ENCODE results near the gene CDC7.

Gene CDC7

DNA sequence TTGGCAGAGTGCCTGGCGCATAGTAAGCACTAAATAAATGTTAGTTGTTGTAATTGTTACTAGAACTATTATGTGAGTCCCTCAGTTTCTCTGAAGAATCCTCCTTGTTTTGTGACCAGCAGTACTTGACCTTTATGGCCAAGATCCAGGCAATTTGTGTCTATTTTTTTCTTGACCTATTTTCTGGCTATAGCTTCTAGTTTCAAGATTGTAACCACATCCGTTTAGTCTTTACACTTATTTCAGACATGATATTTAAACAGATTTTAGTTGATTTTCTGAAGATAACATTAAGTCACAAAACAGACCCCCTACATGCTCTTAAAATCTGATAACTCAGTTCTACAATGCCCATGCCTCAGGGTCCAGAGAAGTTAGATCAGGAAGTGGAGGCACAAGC lies 50.3 kb downstream of the CDC7 start:
- DNase-seq = no peak

DNA sequence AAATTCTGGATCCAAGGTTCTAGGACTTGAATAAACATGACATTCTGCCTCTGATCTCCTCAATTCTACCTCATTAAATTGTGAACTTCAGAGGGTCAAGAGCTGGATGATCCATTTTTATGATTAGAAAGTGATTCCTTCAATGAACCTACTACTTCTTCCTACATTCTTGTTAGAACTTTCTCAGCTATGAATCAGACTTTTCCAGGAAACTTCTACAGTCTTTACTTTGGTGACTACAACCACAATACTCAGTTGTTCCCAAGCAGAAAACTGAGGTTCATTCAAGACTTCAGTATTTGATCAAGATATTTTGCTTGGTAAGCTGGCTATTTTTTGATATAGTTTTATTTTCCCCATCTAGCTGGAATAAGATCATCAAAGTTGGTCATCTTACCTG lies 51.4 kb downstream of the CDC7 start:
- no peak for DNase-seq

DNA sequence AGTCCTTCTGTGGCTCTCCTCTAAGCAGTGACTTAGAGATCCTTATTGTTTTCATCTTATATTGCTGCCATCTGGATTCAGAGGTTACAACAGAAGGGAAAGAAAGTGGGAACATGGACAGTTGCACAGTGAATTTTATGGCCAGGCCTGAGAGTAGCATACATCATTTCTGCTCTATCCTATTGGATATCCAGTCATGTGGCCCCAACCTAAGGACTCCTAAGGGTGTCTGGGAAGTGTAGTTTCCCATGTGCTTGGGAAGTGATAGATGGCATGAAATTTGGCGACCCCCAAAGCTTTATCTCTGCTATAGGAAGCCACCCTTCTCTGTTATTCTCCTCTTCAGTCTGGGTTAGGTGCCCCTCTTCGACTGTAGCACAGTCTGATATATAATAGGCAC lies 51.9 kb downstream of the CDC7 start:
- DNase-seq = no peak

DNA sequence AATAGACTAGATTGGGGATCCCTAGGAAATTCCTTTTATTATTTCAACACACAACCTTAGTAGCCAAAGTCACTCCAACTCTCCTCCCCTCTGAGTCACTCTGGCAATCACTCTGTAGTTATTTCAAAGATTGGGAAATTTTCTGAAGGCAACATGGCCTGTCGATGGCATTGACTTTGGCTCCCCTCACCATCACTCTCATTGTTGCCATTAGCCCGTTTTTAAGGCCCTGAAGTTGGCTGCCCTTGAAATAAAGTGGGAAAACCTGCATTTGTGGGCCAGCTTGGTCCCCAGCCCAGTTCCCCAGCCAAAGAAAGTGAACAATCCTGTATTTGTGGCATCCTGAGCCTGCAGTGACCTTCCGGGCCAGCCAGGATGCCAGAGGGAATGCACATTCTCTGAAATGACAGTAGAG lies 52.5 kb downstream of the CDC7 start:
- DNase-seq = no peak

DNA sequence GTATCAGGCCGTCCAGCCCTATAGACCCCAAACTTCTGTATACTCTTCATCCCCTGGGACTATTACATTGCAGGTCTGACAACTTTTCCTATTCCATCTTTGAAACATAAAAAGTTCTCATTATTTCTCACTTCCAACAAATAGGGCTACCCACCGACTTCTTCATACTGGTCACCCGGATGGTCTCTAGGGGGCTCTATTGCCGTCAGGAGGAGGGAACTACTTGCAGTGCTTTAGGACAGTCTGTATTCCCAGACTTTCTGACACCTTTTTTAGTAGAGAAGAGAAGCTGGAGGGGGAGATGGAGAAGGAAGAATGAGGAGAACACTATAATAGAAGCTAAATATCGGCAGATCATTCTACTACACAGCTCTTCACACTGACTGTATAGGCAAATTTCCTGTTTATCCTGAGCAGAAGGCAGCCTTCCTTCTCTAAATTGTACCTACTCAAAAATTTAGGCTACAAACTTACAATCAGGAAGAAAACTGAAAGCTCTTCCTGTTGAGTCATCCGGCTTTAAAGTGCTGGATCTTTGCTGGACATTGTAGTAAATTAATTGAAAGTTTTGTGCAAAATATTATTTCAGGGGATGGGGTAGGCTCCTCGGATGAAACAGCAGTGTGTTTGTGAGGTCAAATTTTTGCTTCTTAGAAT lies 54.6 kb downstream of the CDC7 start:
- DNase-seq = no peak

DNA sequence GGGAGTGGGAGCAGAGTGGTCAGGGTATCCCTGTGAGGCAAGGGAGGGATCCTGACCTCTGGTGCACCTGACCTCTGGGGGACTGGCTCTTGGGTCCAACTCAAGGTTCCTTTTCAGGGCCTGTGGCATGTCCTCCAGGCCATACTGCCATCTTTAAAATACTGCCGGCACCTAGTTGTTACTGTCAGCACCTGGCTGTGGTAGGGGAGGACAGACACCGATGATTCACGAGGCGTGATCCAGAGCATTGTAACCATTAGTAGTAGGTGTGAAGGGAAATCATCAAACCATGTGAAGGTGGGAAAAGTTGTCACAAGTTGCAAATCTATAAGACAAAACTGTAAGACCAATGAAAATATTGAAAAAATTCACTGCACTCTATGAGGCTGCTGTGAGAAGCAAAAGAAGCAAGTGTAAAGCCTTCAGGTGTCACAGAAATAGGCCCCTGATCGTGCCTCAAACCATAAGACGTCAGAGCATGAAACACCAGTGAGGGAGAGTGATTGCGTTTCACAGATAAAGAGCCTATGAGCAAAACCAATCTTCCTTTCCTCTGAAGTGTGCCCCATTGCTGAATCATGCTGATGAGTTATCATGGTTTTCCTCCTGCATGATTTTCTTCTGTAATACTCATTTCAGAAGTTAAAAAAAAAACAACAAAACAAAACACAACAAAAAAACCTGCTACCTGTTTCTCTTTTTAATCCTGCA lies 55.3 kb downstream of the CDC7 start:
- no peak for DNase-seq

DNA sequence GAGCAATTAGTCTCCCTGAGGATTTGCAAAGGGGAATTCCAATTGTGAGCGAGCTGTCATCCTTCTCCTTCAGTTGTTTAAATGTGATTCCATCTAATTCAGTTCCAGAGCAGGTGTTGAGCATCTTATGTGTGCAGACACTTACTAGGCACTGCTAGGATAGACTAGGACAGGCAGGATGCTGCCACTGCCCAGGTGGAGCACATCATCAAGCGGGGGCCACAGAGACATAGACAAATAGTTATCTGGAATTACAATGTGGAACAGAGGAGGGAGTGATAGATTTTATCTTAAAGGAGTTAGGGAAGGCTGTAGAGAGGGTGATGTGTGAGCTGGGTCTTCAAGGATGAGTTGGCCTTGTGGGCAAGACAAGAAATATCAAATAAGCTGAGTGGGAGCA lies 55.9 kb downstream of the CDC7 start:
- no peak for DNase-seq

DNA sequence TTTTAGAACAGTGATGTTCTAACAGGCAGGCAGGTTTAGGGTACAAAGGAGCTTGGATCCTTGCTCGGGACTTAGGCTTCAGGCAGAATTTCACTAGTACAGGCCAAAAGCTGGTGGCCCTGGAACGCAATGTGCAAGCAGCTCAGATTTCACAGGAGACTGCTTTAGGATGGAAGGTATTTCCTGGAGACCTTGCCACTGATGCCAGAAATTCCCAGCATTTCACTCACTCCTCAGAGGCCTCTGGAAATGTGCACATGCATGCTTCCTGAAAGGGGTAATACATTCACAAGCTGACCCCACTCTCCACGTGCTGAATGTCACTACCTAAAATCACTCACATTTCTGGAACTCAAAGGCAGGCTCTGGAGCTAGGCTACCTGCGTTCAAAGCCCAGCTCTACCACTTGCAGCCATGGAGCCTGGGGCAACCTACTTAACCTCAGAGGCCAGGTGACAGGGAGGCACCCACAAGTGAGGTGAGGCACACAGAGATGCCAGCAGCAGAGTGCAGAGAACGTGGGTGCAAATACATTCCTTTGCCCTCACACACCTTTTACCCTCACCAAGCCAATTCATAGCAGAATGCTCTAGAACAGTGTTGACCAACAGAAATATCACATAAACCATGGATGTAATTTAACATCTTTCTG lies 56.5 kb downstream of the CDC7 start:
- no peak for DNase-seq

DNA sequence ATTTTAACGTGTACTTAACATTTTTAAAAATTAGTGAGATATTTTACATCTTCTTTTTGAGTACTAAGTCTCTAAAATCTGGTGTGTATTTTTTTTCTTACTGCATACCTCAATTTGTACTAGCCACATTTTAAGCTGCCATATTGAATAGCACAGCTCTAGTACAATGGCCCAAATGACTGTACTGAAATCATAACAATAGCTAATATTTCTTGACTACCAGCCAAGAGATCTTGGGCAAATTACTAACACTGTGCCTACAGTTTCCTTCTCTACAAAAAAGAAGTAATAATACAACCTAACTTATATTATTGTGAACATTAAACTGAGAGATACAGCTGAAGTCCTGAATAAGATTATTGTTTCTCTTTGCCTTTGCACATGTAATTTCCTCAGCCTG lies 57.2 kb downstream of the CDC7 start:
- no peak for DNase-seq

DNA sequence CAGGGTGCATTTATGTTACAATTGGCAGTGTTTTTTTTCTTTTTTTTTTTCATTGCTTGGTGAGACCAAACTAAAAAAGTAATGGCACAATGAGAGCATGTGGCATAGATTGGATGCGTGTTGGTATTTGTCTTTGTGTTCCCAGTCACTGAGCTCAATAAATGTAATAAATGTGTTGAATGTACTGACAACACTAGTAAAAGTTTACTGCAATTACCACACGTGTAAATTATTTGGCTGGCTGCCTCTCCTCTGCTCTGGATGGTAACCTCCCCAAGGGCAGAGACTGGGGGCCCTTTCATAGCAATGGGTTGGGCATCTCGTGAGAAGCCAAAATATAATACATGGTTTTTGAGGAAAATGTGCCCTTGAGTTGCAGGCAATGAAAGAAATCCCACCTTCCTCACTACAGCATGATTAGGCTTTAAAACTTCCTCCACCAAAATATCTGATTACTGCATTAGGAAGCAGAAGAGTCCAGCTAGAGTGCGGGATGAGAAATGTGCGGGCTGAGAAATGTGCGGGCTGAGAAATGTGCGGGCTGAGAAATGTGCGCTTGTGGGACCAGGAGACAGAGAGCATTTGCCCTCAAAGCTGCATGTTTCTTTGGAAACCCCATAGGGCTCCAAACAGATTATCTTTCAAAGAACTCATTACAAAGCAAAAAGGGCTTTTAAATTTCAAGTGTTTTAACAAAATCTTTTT lies 58.5 kb downstream of the CDC7 start:
- no peak for DNase-seq

DNA sequence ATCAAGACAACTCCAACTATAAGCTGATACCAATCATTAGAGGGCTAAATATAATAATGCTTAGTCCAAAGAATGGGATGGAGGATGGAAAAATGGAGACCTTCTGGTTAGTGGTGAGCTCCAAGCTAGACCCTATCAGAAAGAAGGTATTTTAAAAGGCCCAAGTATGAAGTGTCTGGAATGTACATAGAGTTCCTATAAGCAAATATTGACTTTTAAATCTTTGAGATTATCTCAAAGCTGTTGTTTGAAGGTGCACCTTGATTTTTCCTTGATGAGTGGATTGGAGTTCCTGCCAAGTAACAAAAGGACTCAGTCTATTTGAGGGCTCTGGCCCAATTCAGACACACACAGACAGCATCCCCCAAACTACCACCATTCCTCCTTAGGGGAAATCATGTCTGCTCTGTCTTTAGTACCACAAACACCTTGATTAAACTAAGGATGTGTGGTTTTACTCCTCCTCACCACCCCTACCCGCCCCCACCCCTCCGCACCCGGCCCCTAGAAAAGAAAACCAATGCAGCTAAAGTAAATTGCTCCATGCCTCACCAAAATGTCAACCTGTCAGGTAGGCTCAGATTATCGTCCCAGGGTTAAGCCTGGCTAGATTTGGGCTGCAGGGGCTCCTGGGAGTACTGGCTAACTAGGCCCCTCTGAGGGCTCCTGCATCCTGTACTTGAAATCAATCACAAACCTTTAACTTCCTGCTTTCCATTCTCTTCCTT lies 59.4 kb downstream of the CDC7 start:
- no peak for DNase-seq

DNA sequence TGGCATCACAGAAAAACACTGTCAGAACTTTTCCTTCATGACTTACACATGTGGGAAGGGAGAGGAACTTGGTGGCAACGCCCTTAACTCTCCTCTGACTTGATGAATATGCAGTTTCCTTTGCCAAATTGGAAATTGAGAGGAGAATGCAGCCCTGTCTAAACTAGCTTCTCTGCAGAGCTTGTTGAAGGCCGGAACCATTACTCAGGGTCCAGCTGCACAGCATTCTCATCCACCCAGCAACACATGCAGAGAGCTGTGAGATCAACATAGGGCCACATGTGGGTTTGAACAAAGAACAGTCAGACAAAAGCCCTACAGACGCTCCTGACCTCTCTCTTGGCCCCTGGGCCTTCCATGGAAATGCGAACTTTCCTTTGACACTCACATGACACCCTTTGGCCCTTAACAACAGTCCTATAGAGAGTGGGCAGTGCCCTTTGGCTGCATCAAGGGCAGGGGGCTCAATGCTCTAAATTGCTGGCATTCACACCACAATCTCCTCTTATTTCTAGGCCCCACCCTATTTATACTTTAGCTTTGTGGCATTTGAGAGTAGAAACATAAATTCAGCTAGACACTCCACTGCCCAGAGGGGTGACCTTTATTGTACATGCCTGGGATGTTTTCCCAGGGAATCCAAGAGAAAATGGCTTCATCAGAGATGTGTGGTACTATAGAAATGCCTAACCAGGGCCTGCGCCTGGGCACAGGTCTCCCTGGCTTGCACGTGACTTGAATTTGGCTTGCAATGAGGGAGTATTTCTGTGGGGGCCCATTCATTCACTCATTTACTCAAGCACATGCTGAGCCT lies 64.4 kb downstream of the CDC7 start:
- no peak for DNase-seq

DNA sequence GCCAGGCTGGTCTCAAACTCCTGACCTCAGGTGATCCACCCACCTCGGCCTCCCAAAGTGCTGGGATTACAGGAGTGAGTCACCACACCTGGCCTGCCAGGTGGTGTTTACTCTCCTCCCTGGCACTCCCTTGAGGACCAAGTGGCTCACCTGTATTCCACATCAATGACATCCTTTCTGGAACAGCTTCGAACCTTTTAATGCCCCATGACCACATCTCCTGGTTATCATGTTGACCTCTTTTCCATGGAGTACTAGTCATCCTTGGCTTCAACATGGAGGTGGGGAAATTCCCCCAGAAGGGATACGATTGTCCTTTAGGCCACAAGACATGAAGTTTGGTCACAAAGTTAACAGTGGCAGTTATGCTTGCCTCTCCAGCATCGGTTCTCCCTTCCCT lies 66.9 kb downstream of the CDC7 start:
- no peak for DNase-seq

DNA sequence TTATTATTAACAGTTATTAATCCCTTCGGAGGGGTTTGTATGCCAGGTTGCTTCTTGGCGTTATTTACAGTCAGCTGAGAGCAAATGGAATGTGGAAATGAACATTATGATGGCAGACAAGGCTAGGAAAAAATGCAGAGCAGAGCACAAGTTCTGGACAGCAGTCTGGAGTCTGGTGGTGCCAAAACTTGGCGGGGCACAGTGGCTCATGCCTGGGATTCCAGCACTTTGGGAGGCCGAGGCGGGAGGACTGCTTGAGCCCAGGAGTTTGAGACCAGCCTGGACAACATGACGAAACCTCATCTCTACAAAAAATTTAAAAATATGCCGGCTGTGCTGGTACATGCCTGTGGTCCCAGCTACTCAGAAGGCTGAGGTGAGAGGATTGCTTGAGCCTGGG lies 67.6 kb downstream of the CDC7 start:
- no peak for DNase-seq

DNA sequence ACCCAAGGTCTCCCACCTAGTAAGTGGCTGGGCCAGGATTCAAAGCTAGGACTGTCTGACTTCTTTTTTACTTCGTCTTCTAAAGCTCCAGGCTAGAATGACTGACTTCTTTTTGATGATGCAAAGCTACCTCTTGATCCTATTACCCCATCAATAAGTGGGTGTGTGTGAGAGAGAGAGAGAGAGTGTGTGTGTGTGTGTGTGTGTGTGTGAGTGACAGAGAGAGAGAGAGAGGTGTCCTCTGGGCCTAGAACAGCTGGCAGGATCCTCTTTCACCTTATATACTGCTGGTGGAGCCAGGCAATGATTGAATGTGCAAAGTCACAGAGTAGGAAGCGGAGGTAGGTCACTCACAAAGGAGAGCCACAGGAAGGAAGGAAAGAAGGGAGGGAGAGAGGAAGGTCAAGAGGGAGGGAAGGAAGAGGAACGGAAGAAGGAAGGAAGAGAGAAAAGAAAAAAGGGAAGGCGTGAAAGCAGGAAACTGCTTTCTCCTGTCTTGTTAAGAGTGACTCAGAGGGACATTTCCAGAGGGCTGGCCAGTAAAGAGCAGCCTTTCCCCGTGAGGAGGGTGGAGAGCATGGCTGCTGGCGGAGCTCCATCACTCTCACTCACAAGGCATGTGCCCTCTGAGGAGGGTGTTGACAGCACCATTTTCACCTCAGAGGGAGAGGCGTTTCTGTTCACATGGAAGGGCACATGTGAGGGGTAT lies 68.9 kb downstream of the CDC7 start:
- peak in 1 of 2 donors; percentile 37 for DNase-seq

DNA sequence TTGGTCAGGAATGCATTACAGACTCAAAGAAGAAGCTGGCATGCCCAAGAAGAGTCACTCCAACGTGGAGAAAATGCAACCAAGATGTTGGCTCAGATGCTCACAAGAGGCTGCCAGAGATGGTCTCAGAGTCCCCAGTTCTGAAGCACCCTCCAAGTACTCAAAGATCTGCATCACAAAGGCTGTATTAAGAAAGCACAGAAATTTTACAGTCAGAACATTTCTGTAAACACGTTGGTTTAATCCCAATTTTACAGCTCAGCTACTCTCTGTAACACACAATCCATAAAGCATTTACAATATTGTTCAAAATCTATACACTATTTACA lies 69.4 kb downstream of the CDC7 start:
- no peak for DNase-seq

DNA sequence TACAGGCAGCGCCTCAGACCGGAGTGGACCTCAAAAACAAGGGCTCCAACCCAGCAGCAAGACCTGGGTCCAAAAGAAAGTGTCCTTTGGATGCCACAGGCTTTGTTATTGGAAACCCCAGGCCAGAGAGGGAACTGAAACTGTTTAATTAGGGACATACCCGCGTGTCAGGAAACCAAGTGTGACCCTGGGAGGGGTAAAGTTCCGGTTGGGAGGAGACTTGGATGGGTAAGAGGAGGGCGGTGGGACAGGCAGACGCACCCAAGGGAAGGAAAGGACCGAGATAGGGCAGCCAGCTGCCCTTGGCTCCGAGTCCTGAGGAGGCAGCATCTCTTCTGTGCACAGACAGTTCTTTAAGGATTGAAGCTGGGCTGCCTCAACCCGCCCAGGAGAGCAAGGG lies 71.4 kb downstream of the CDC7 start:
- DNase-seq = no peak

All from bone marrow (tissue), 2 donors.